KMS-11 (cell line): ENCODE measurements around the gene PPP6C.

Experiments used
- H2AFZ ChIP-seq: fragments of 200-600 bp; sonication (generic); 2 replicates; pipeline ENCODE4 v1.6.1; 2016; ENCODE audit warnings: antibody characterized with exemption, mixed run types, low read depth
- H3K27ac ChIP-seq: fragments of 200-600 bp; sonication (generic); 2 replicates; pipeline ENCODE4 v1.6.1; 2016; ENCODE audit warnings: mild to moderate bottlenecking, mixed run types
- H3K27me3 ChIP-seq: fragments of 200-600 bp; sonication (generic); 2 replicates; pipeline ENCODE4 v1.6.1; 2017; ENCODE audit warnings: mild to moderate bottlenecking, low read depth, mixed run types, moderate library complexity; ENCODE audit not compliant: insufficient read depth
- H3K36me3 ChIP-seq: fragments of 200-600 bp; sonication (generic); 2 replicates; pipeline ENCODE4 v1.6.1; 2017; ENCODE audit warnings: mild to moderate bottlenecking, mixed run types; ENCODE audit not compliant: insufficient read depth
- H3K4me1 ChIP-seq: fragments of 200-600 bp; sonication (generic); 2 replicates; pipeline ENCODE4 v1.6.1; 2016; ENCODE audit warnings: mild to moderate bottlenecking, low read depth, mixed run types; ENCODE audit not compliant: poor library complexity, severe bottlenecking
- H3K4me2 ChIP-seq: fragments of 200-600 bp; sonication (generic); 2 replicates; pipeline ENCODE4 v1.7.0; 2016; ENCODE audit warnings: mild to moderate bottlenecking, mixed run types
- H3K4me3 ChIP-seq: fragments of 200-600 bp; sonication (generic); IDR thresholded peaks from 2 replicates; pipeline ENCODE4 v1.6.1; 2017; ENCODE audit warnings: low read depth, low read length, mixed read lengths; ENCODE audit not compliant: insufficient read depth
- H3K79me2 ChIP-seq: fragments of 200-600 bp; sonication (generic); 2 replicates; pipeline ENCODE4 v1.6.1; 2016; ENCODE audit warnings: low read depth, mixed run types; ENCODE audit not compliant: insufficient read depth
- H3K9ac ChIP-seq: fragments of 200-600 bp; sonication (generic); 2 replicates; pipeline ENCODE4 v1.6.1; 2016; ENCODE audit warnings: mild to moderate bottlenecking, mixed run types
- H4K20me1 ChIP-seq: fragments of 200-600 bp; sonication (generic); 2 replicates; pipeline ENCODE4 v1.6.1; 2016; ENCODE audit warnings: mild to moderate bottlenecking, mixed run types; ENCODE audit not compliant: insufficient read depth
- CTCF ChIP-seq: fragments of 200-600 bp; sonication (generic); conservative IDR thresholded peaks from 2 replicates; pipeline ENCODE4 v1.6.1; 2017; ENCODE audit warnings: low read depth, mild to moderate bottlenecking, antibody characterized with exemption, low read length, moderate library complexity, mixed read lengths

The PPP6C gene

GRCh38 chr9:125177888-125178287 lies 11.7 kb downstream of the PPP6C start:
- H2AFZ ChIP-seq: no peak overlapping the region
- 0 out of 2 replicates have a peak, but pooled peaks cover 5% of the 10 kb centered on the region for H4K20me1 ChIP-seq
- H3K36me3 ChIP-seq: no peaks in the 10 kb centered on the region
- H3K79me2 ChIP-seq: peaks cover 94% of the 10 kb centered on the region
- no peak overlapping the region for H3K4me3 ChIP-seq
- H3K27ac ChIP-seq: no peak overlapping the region
- no peaks in the 10 kb centered on the region for H3K4me1 ChIP-seq
- no peaks in the 10 kb centered on the region for H3K27me3 ChIP-seq
- TF ChIP-seq CTCF: no peak
- H3K9ac ChIP-seq: no peak overlapping the region
- no peak overlapping the region for H3K4me2 ChIP-seq

- Histone ChIP-seq H2AFZ (no peak overlapping the region), H3K36me3 (no peaks in the 10 kb centered on the region), H3K4me1 (no peaks in the 10 kb centered on the region), H3K79me2 (peaks cover 88% of the 10 kb centered on the region), H3K4me3 (no peak overlapping the region), H3K4me2 (no peak overlapping the region), H3K9ac (no peak overlapping the region), H3K27ac (no peak overlapping the region), H4K20me1 (0 out of 2 replicates have a peak, but pooled peaks cover 5% of the 10 kb centered on the region), H3K27me3 (no peaks in the 10 kb centered on the region)
- TF ChIP-seq CTCF: no peak
Observed at GRCh38 chr9:125176636-125177035, 13.0 kb downstream of the PPP6C start.

- no peak overlapping the region for H3K4me2 ChIP-seq
- no peaks in the 10 kb centered on the region; the same call in 1 of the 2 replicates for H3K36me3 ChIP-seq
- H3K27ac ChIP-seq: no peak overlapping the region
Observed at GRCh38 chr9:125172031-125172755, 17.4 kb downstream of the PPP6C start.

GRCh38 chr9:125169895-125170294 lies 19.7 kb downstream of the PPP6C start:
- Histone ChIP-seq H3K4me1 (no peaks in the 10 kb centered on the region), H3K27ac (no peak overlapping the region), H3K79me2 (peaks cover 41% of the 10 kb centered on the region), H2AFZ (no peak overlapping the region), H3K27me3 (no peaks in the 10 kb centered on the region), H3K9ac (no peak overlapping the region), H4K20me1 (0 out of 2 replicates have a peak, but pooled peaks cover 5% of the 10 kb centered on the region), H3K36me3 (no peaks in the 10 kb centered on the region; the same call in 1 of the 2 replicates), H3K4me3 (no peak overlapping the region), H3K4me2 (no peak overlapping the region)
- TF ChIP-seq CTCF: no peak

More at GRCh38 chr9:125172031-125172755, 17.4 kb downstream of the PPP6C start:
- TF ChIP-seq CTCF: no peak
- no peak overlapping the region for H3K9ac ChIP-seq
- 0 out of 2 replicates have a peak, but pooled peaks cover 5% of the 10 kb centered on the region for H4K20me1 ChIP-seq
- no peak overlapping the region for H2AFZ ChIP-seq
- H3K79me2 ChIP-seq: peaks cover 53% of the 10 kb centered on the region; the same call in 1 of the 2 replicates
- no peaks in the 10 kb centered on the region for H3K4me1 ChIP-seq
- no peaks in the 10 kb centered on the region for H3K27me3 ChIP-seq
- no peak overlapping the region for H3K4me3 ChIP-seq
